NCI-H2081 treated with DMSO at 0.1 percent for 48 hours (cell line): ENCODE measurements around the gene CPT1A.

Experiments used
- DNase-seq: peaks from one replicate; lab custom pipeline; 2025; lab: John Stamatoyannopoulos, UW

CPT1A gene

GRCh38 chr11:68759991-68760390 is 81.7 kb downstream of the CPT1A start:
- no peak for DNase-seq

DNA sequence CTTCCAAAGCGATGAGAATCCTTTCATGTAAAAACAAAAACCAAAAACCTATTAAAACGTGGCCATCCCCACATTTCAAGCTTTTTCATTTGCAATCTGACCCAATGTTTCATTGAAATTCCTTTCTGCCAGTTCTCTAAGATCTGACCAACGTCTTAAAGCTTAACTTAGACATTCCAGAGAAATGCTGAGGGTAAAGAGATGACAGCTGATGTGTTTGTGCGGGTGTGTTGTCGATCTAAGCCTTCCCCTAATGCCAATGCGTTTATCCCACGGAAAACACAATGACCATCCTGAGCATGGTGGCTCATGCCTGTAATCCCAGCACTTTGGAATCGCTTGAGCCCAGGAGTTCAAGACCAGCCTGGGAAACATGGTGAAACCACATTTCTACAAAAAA is 84.0 kb downstream of the CPT1A start:
- DNase-seq = no peak

- no peak for DNase-seq
Measured at GRCh38 chr11:68756171-68756766, 85.4 kb downstream of the CPT1A start.

DNA sequence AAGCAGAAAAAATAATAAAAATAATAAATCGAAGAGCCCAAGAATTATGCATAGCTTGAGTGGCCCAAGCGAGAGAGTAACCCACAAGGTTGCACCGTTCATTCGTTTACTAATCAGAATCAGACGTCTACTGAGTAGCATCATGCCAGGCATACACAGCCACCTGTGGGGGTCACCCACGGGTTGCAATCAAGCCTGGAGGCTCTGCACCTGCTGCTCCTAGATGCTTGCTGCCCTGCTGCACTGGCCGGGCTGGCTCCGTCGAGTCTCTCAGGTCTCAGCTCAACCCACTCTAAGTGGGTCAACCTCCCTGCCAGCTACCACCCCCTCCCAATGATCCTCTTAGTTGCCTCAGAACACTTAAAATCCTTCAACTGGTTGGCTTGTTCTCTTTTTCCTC is 88.4 kb downstream of the CPT1A start:
- no peak for DNase-seq

- no peak for DNase-seq
Measured at GRCh38 chr11:68751331-68751856, 90.3 kb downstream of the CPT1A start, which contains the start of gene TESMIN. Gene TESMIN, minus strand, starts transcription at chr11:68751520. Its CDS starts 860 bp downstream, at chr11:68750660.

DNA sequence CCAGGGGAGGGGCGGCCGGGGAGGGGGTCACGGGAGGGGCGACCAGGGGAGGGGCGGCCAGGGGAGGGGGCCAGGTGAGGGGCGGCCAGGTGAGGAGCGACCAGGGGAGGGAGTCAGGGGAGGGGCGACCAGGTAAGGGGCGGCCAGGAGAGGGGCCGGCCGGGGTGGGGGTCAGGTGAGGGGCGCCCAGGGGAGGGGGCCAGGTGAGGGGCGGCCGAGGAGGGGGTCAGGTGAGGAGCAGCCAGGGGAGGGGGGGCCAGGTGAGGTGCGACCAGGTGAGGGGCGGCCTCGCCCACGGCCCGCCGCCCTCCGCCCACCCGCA is 90.8 kb downstream of the CPT1A start:
- no peak for DNase-seq

DNA sequence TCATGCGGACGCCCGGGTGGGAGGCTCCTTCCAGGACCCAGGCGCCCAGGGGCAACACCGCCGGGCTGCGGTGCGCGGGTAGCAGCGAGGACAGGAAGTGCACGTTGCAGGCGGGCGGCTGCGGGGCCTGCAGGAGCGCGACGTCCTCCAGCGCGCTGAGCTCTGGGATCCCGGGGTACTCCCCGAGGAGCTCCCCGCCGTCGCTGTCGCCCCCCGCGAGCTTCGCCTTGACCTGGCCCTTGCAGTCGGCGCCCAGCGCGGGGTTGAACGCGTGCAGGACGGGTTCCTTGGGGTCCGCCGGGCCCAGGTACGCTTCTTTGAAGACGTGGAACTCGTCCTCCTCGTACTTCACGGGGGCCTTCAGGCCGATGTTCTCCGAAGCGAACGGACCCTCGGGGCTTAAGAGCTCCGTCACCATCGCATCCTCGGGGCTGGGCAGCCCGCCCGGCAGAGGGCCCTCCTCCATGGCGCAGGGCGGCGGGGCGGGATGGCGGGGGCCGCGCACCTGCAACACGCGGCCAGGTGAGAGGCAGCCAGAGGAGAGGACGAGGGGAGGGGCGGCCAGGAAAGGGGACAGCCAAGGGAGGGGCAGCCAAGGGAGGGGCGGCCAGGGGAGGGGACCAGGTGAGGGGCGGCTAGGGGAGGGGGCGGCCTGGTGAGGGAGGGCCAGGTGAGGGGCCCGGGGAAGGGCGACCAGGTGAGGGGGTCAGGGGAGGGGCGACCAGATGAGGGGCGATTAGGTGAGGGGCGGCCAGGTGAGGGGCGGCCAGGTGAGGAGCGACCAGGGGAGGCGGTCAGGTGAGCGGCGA is 91.3 kb downstream of the CPT1A start:
- DNase-seq = no peak

GRCh38 chr11:68749229-68750123 is 92.2 kb downstream of the CPT1A start:
- no peak for DNase-seq

DNA sequence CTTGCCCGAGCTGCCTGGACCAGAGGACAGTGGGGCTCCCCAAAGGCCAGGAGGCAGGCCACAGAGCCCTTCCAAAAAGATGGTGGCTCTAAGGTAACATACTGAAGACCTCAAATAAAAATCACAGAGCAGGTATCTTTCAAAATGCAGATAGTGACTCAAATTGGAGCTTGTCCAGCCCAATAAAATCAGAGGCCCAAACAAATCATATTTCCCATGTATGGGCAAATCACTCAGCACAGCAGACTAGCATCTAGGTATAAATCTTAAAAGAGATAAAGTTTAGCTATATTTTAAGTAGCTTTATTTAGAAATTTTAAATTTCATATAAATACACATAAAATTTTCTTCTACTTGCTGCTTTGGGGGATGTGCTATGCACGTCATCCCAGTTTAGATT is 93.7 kb downstream of the CPT1A start:
- DNase-seq = no peak

GRCh38 chr11:68743539-68743938 is 98.2 kb downstream of the CPT1A start:
- no peak for DNase-seq

- no peak for DNase-seq
Measured at GRCh38 chr11:68741463-68741862, 100.3 kb downstream of the CPT1A start.

DNA sequence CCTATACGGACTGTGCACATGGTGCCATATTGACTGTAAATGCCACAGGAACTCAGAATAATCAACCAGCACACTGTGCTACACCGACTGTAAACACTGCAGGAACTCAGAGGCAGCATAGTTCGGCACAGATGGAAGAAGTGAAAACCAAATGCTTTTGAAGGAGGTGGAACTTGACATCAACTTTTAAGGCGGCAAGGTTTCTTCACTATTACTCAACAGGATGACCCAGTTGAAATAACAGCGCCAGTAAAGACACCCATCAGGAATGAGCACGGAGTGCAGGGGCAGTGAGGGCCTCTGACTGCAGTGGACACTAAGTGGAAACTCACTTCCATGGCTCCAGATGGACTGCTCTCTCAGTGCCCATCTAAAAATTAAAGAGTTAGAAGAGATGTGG is 106.1 kb downstream of the CPT1A start:
- no peak for DNase-seq

- DNase-seq = no peak
Measured at GRCh38 chr11:68735125-68735524, 106.6 kb downstream of the CPT1A start.

DNA sequence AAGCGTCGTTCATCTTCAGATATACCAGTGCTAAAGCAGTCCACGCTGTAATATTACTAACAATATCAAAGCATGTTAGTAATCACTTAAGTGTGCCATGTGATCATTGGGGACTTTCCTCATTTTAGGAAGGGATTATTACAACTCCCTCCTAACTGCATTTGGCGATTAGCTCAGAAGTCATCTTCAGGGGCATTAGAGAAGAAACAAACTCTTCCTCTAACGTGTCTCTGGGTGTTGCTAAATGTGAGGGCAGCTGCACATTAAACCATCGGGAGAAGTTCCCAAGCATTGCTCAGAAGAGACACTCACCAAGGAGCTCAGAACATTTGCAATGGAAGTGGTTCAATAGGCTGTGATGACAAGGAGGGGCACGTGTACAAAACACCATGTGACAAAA is 107.6 kb downstream of the CPT1A start:
- DNase-seq = no peak

- no peak for DNase-seq
Measured at GRCh38 chr11:68727783-68728182, 113.9 kb downstream of the CPT1A start.

GRCh38 chr11:68724293-68724692 is 117.4 kb downstream of the CPT1A start:
- DNase-seq = no peak

DNA sequence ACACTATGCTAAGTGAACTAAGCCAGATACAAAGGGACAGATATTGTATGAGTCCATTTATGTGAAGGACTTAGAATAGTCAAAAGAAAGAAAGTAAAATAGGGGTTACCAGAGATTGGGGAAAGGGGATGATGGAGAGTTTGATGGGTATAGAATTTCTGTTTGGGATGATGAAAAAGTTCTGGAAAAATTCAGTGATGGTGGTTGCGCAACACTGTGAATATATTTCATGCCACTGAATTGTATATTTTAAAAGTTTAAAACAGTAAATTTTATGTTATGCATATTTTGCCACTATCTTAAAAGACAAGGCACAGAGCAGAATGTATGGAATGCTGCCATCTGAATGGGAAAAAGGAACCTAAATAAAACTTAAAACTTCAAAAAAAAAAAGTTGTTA is 119.6 kb downstream of the CPT1A start:
- no peak for DNase-seq

DNA sequence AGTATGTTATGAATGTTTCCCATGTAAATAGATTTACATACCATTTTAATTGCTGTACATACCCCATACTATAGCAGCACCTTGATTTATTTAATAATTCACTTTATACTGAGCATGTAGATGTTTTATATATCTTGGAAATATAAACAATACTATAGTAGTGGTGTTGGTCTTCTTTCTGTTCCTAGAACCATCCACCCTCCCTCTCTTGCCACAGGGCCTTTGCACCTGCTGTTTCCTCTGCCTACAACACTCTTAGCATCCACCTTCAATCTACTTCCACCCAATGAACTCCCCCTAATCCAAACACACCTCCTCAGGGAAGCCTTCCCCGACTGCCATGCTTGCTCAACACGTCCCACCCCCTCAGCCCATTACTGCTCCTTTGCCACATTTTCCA is 120.6 kb downstream of the CPT1A start:
- DNase-seq = no peak

DNA sequence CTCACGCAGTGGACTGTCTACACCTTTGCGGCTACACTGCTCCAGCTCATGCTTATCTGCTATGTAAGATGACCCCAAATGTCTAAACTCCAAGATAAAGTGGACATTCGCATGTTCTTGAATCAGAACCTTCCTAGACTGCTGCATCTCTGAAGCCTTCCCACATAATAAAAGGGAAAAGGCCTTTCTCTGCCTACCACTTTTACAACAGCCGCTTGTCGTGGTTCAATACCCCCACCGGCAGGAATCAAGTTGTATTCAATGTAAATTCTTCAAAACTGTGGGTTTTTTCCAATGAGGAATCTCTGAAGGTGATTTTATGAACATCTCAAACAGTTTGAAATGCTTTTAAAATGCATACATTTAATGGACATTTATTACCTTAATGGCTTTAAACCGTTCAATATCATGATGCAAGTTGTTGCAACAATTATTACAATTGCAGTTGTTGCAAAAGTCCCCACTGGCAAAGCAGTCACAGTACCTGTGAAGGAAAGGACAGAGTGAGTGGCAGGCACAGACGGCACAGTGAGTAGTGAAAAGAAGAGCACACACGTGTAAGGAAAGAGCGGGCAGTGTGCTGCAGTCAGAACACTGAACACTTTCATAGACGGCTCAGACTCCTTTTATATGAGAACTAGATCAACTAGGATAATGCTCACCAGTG is 126.1 kb downstream of the CPT1A start:
- no peak for DNase-seq

GRCh38 chr11:68714060-68714856 is 127.5 kb downstream of the CPT1A start:
- no peak for DNase-seq

- DNase-seq = no peak
Measured at GRCh38 chr11:68711114-68711513, 130.6 kb downstream of the CPT1A start.
